GM12878 (cell line): Measurements from ENCODE around the gene ZPBP2. TPM values are rescaled to one million over a fixed set of nuclear protein-coding genes. Genes with fewer than 3 reads are reported as not detected.
A peak's percentile ranks its signal among the peaks of the same experiment; 100 is the strongest.

Experiments
- BACH1 ChIP-seq: fragments of 450-650 bp; IDR thresholded peaks from 2 replicates; pipeline ENCODE4 v1.6.1; 2017; ENCODE audit warnings: mild to moderate bottlenecking, borderline replicate concordance
- BRCA1 ChIP-seq: IDR thresholded peaks from 2 replicates; pipeline ENCODE4 v1.6.1; 2011; ENCODE audit warnings: low read depth, low read length, improper control_type of control experiment
- CEBPB ChIP-seq, 2 experiments: fragments of 150-350 bp in 1 of 2; IDR thresholded peaks; 2 replicates each; pipeline ENCODE4 v1.6.1; 2012 to 2014; ENCODE audit warnings: low read depth in 2 of 2, low read length in 2 of 2, borderline replicate concordance in 1 of 2, inconsistent platforms in 1 of 2
- EED ChIP-seq: sonication (generic); IDR thresholded peaks from 2 replicates; pipeline ENCODE4 v1.6.1; 2016; ENCODE audit warnings: antibody characterized with exemption, low read depth
- EP300 ChIP-seq, 2 experiments: fragments of 150-350 bp in 1 of 2; IDR thresholded peaks; 2 replicates each; pipeline ENCODE4 v1.6.1; 2011 to 2012; ENCODE audit warnings: low read depth in 2 of 2, low read length in 2 of 2, borderline replicate concordance in 1 of 2, improper control_type of control experiment in 1 of 2, inconsistent platforms in 1 of 2; ENCODE audit not compliant: control insufficient read depth in 1 of 2
- ESRRA ChIP-seq: IDR thresholded peaks from 2 replicates; pipeline ENCODE4 v1.6.1; 2012; ENCODE audit warnings: mild to moderate bottlenecking, low read length, improper control_type of control experiment
- ETV6 ChIP-seq, 2 experiments: fragments of 450-650 bp in 1 of 2; IDR thresholded peaks in 1 of 2; conservative IDR thresholded peaks in 1 of 2; 2 replicates each; pipeline ENCODE4 v1.6.1; 2014; ENCODE audit warnings: antibody characterized with exemption in 1 of 2, borderline replicate concordance in 1 of 2, low read depth in 1 of 2, mild to moderate bottlenecking in 1 of 2, moderate library complexity in 1 of 2
- FOXK2 ChIP-seq: fragments of 450-650 bp; IDR thresholded peaks from 2 replicates; pipeline ENCODE4 v1.6.1; 2017; ENCODE audit warnings: mild to moderate bottlenecking, moderate library complexity
- HCFC1 ChIP-seq: fragments of 150-350 bp; IDR thresholded peaks from 2 replicates; pipeline ENCODE4 v1.6.1; 2014; ENCODE audit warnings: low read length
- HDAC2 ChIP-seq: fragments of 200-600 bp; sonication (generic); IDR thresholded peaks from 2 replicates; pipeline ENCODE4 v1.6.1; 2017
- HDAC6 ChIP-seq: fragments of 200-600 bp; sonication (generic); IDR thresholded peaks from one replicate; pipeline ENCODE4 v1.8.0; 2017; ENCODE audit warnings: antibody characterized with exemption; ENCODE audit not compliant: unreplicated experiment
- KAT2A ChIP-seq: conservative IDR thresholded peaks from 2 replicates; pipeline ENCODE4 v1.6.1; 2011; ENCODE audit warnings: low read depth, low read length; ENCODE audit not compliant: control insufficient read depth
- NR2F1 ChIP-seq: fragments of 450-650 bp; conservative IDR thresholded peaks from 2 replicates; pipeline ENCODE4 v1.6.1; 2017; ENCODE audit warnings: mild to moderate bottlenecking
- PAX8 ChIP-seq: fragments of 450-650 bp; IDR thresholded peaks from 2 replicates; pipeline ENCODE4 v1.6.1; 2017; ENCODE audit warnings: mild to moderate bottlenecking, moderate library complexity
- POLR2A ChIP-seq: IDR thresholded peaks from 2 replicates; pipeline ENCODE4 v1.6.1; 2011; ENCODE audit warnings: low read depth, mild to moderate bottlenecking, low read length
- POLR2AphosphoS2 ChIP-seq: IDR thresholded peaks from 2 replicates; pipeline ENCODE4 v1.6.1; 2011; ENCODE audit warnings: low read depth, mild to moderate bottlenecking, low read length, improper control_type of control experiment, moderate library complexity
- SIN3A ChIP-seq: IDR thresholded peaks from 2 replicates; pipeline ENCODE4 v1.6.1; 2012; ENCODE audit warnings: low read depth, low read length, improper control_type of control experiment
- YBX1 ChIP-seq: fragments of 450-650 bp; IDR thresholded peaks from 2 replicates; pipeline ENCODE4 v1.6.1; 2016; ENCODE audit warnings: antibody characterized with exemption
- polyA plus RNA-seq, 11 experiments: library from polyadenylated mRNA; depleted of rRNA in 4 of 11; unstranded in 6 of 11; stranded (reverse) in 5 of 11; fragments of >200 nt; fragmentation: Nextera tagmentation in 4 of 11; fragmentation: Illumina TruSeq in 1 of 11; extraction: Ambion mirVana in 4 of 11; extraction: Trizol in 1 of 11; gene quantifications; 1 replicate in 1 of 11; 2 replicates in 10 of 11; pipeline versions ENCODE4 v1.2.1 to v1.2.3, GENCODE V29; 2011 to 2016; ENCODE audit warnings: inconsistent platforms in 2 of 11, missing spikeins in 2 of 11, low read depth in 1 of 11
- total RNA-seq, 4 experiments: library from RNA; depleted of rRNA in 3 of 4; stranded (reverse); fragments of >200 nt in 3 of 4; fragmentation: Illumina TruSeq in 1 of 4; extraction: Trizol in 1 of 4; gene quantifications; 2 replicates each; pipeline versions ENCODE4 v1.2.1 to v1.2.3, GENCODE V29; 2013 to 2021
- TF ChIP-seq, protein P1 (sequence below): fragments of 450-650 bp; IDR thresholded peaks from 2 replicates; pipeline ENCODE4 v1.6.1; 2017; ENCODE audit warnings: mild to moderate bottlenecking, moderate library complexity
- TF ChIP-seq, protein P2 (sequence below): fragments of 450-650 bp; IDR thresholded peaks from 2 replicates; pipeline ENCODE4 v1.6.1; 2014; ENCODE audit warnings: mild to moderate bottlenecking
- TF ChIP-seq, protein P3 (sequence below): IDR thresholded peaks from 2 replicates; pipeline ENCODE4 v1.6.1; 2011; ENCODE audit warnings: borderline replicate concordance, low read depth, mild to moderate bottlenecking, moderate library complexity, mixed read lengths, low read length; ENCODE audit not compliant: insufficient read depth; ENCODE audit errors: extremely low read length
- TF ChIP-seq, protein P4 (sequence below), 3 experiments: IDR thresholded peaks in 2 of 3; conservative IDR thresholded peaks in 1 of 3; 2 replicates each; pipeline ENCODE4 v1.5.1; 2011; ENCODE audit warnings: low read depth in 3 of 3, low read length in 3 of 3, mild to moderate bottlenecking in 3 of 3, control low read depth in 2 of 3, moderate library complexity in 2 of 3, inconsistent platforms in 1 of 3, mixed read lengths in 1 of 3; ENCODE audit not compliant: control insufficient read depth in 2 of 3, insufficient read depth in 1 of 3; ENCODE audit errors: extremely low read depth in 1 of 3

Gene ZPBP2
- total and polyA plus RNA-seq, 10 of the 15 experiments (the other 5 are each of a cell fraction or from before 2014, with no cell fraction given) = 0.33 to 1.0 (median 0.58) TPM

DNA sequence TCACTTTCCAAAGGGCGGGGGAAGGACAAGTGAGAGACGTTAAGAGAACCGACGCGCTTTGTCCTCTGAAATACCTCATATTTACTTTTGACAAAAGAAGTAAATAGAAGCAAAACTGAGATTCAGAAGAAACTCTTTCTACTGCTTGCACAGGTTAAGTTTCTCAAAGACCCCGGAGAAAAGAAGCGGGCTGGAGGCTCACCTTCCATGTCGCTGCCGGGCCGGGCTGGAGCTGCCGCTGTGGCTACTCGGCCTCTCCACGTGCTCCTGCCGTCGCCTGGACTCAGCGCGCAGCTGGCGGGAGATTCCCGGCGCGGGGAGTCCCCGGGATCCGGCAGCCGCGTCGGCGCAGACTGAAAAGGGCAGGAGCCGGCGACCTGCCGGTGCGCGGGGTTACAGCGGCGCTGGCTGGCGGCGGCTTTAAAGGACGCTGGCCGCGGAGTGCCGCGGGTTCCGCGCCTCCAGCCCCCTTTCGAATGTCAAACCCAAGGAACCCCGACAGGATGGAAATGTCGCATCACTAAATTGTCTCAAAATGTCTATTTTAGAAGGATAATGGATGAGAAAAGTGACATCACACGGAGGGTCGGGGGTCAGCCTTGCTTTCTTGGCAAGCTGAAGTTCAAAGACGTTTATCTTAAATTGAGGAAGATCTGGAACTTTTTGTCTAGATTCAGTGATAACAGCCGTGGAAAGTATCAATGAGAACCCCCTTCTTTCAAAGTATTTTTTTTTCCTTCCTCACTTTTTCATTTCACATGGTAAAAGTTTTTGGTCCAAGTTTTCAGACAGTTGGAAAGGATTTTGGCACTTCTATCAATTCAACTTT is 3.9 kb upstream of the ZPBP2 start, which contains the start of gene IKZF3 (continued):
- peak; percentile 82 for TF ChIP-seq BACH1
- TF ChIP-seq, protein P1, sequence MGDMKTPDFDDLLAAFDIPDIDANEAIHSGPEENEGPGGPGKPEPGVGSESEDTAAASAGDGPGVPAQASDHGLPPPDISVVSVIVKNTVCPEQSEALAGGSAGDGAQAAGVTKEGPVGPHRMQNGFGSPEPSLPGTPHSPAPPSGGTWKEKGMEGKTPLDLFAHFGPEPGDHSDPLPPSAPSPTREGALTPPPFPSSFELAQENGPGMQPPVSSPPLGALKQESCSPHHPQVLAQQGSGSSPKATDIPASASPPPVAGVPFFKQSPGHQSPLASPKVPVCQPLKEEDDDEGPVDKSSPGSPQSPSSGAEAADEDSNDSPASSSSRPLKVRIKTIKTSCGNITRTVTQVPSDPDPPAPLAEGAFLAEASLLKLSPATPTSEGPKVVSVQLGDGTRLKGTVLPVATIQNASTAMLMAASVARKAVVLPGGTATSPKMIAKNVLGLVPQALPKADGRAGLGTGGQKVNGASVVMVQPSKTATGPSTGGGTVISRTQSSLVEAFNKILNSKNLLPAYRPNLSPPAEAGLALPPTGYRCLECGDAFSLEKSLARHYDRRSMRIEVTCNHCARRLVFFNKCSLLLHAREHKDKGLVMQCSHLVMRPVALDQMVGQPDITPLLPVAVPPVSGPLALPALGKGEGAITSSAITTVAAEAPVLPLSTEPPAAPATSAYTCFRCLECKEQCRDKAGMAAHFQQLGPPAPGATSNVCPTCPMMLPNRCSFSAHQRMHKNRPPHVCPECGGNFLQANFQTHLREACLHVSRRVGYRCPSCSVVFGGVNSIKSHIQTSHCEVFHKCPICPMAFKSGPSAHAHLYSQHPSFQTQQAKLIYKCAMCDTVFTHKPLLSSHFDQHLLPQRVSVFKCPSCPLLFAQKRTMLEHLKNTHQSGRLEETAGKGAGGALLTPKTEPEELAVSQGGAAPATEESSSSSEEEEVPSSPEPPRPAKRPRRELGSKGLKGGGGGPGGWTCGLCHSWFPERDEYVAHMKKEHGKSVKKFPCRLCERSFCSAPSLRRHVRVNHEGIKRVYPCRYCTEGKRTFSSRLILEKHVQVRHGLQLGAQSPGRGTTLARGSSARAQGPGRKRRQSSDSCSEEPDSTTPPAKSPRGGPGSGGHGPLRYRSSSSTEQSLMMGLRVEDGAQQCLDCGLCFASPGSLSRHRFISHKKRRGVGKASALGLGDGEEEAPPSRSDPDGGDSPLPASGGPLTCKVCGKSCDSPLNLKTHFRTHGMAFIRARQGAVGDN = peak; percentile 96
- no peak for TF ChIP-seq FOXK2
- no peak for TF ChIP-seq CEBPB (IDR thresholded peaks at IDR 0.05; ENCODE audit: borderline replicate concordance in 1 of 2, low read depth in 2 of 2, low read length in 2 of 2)
- TF ChIP-seq BRCA1 = no peak
- TF ChIP-seq, protein P2, sequence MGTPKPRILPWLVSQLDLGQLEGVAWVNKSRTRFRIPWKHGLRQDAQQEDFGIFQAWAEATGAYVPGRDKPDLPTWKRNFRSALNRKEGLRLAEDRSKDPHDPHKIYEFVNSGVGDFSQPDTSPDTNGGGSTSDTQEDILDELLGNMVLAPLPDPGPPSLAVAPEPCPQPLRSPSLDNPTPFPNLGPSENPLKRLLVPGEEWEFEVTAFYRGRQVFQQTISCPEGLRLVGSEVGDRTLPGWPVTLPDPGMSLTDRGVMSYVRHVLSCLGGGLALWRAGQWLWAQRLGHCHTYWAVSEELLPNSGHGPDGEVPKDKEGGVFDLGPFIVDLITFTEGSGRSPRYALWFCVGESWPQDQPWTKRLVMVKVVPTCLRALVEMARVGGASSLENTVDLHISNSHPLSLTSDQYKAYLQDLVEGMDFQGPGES = no peak
- no peak for TF ChIP-seq KAT2A
- TF ChIP-seq HDAC6 = no peak
- TF ChIP-seq YBX1 = no peak
- no peak for TF ChIP-seq ESRRA
- no peak for TF ChIP-seq HCFC1
- no peak for TF ChIP-seq HDAC2
- peak; percentile 93 for TF ChIP-seq NR2F1
- peak; percentile 88 for TF ChIP-seq SIN3A
- peak; percentile 97 for TF ChIP-seq EED
- TF ChIP-seq, protein P3, sequence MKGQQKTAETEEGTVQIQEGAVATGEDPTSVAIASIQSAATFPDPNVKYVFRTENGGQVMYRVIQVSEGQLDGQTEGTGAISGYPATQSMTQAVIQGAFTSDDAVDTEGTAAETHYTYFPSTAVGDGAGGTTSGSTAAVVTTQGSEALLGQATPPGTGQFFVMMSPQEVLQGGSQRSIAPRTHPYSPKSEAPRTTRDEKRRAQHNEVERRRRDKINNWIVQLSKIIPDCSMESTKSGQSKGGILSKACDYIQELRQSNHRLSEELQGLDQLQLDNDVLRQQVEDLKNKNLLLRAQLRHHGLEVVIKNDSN = peak; percentile 54
- TF ChIP-seq PAX8 = 0 out of 2 replicates have a peak, but pooled peaks have one; percentile 59
- no peak; the same call in 1 of the 2 replicates for TF ChIP-seq POLR2AphosphoS2
- 0 out of 4 replicates have a peak, but pooled peaks of 1 of the 2 experiments have one; percentile 56 for TF ChIP-seq ETV6 (conservative IDR thresholded peaks at IDR 0.05 in 1 of 2, IDR thresholded peaks at IDR 0.05 in 1 of 2; ENCODE audit: borderline replicate concordance in 1 of 2, low read depth in 1 of 2)
- TF ChIP-seq POLR2A = peak; percentile 89
- peak; percentile 20 to 34; a peak in 1 of 4 replicates for TF ChIP-seq EP300 (IDR thresholded peaks at IDR 0.05; ENCODE audit: borderline replicate concordance in 1 of 2, control insufficient read depth in 1 of 2, low read depth in 2 of 2, low read length in 2 of 2)
- TF ChIP-seq, protein P4, sequence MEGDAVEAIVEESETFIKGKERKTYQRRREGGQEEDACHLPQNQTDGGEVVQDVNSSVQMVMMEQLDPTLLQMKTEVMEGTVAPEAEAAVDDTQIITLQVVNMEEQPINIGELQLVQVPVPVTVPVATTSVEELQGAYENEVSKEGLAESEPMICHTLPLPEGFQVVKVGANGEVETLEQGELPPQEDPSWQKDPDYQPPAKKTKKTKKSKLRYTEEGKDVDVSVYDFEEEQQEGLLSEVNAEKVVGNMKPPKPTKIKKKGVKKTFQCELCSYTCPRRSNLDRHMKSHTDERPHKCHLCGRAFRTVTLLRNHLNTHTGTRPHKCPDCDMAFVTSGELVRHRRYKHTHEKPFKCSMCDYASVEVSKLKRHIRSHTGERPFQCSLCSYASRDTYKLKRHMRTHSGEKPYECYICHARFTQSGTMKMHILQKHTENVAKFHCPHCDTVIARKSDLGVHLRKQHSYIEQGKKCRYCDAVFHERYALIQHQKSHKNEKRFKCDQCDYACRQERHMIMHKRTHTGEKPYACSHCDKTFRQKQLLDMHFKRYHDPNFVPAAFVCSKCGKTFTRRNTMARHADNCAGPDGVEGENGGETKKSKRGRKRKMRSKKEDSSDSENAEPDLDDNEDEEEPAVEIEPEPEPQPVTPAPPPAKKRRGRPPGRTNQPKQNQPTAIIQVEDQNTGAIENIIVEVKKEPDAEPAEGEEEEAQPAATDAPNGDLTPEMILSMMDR (IDR thresholded peaks at IDR 0.05 in 2 of 3, conservative IDR thresholded peaks at IDR 0.05 in 1 of 3; ENCODE audit: control insufficient read depth in 2 of 3, extremely low read depth in 1 of 3, insufficient read depth in 1 of 3, low read depth in 3 of 3, low read length in 3 of 3) = peak; percentile 53 to 85 (median 59); a peak in 5 of 6 replicates
